PC-3 (cell line): ENCODE results near the gene SAP30L. TPM values are rescaled to one million over a fixed set of nuclear protein-coding genes. Genes with fewer than 3 reads are reported as not detected.

ENCODE experiments used
- ATAC-seq: fragments of 200-7000 bp; cut with Tn5 transposase; 2 replicates; pipeline ENCODE4 v1.9.1; 2020; ENCODE audit warnings: mild to moderate bottlenecking, moderate library complexity
- BruUV-seq: library from RNA; stranded (reverse); fragments of 400-500 nt; replicated peaks from 2 replicates; lab custom pipeline; 2021; lab: Mats Ljungman, UMichigan
- CTCF ChIA-PET: fragments of 300-600 bp; sonication (Branson Sonifier 250); formaldehyde crosslinking; loops from one replicate; lab custom pipeline; 2022; ENCODE audit warnings: antibody characterized with exemption; lab: Charles Lee
- POLR2A ChIA-PET: fragments of 300-600 bp; sonication (Branson Sonifier 250); formaldehyde crosslinking; loops from one replicate; lab custom pipeline; 2022; ENCODE audit warnings: antibody characterized with exemption; ENCODE audit not compliant: unreplicated experiment; lab: Charles Lee
- DNase-seq: peaks from one replicate; pipeline ENCODE4 v3.0.0-alpha.2; 2015
- H2AFZ ChIP-seq: fragments of 300-600 bp; sonication (generic); 2 replicates; pipeline ENCODE4 v1.6.0; 2016; ENCODE audit warnings: antibody characterized with exemption, low read length
- H3F3A ChIP-seq: fragments of 300-600 bp; sonication (generic); one replicate; pipeline ENCODE4 v1.6.0; 2017; ENCODE audit warnings: antibody characterized with exemption, low read length, control low read depth, mild to moderate bottlenecking; ENCODE audit not compliant: unreplicated experiment
- H3K27ac ChIP-seq: fragments of 300-600 bp; sonication (generic); 2 replicates; pipeline ENCODE4 v1.5.1; 2016; ENCODE audit warnings: mild to moderate bottlenecking, low read length
- H3K27me3 ChIP-seq: fragments of 300-600 bp; sonication (generic); 2 replicates; pipeline ENCODE4 v1.6.1; 2016; ENCODE audit warnings: low read length, mixed read lengths
- H3K36me3 ChIP-seq: fragments of 300-600 bp; sonication (generic); 2 replicates; pipeline ENCODE4 v1.6.1; 2016; ENCODE audit warnings: low read depth, mixed run types, low read length, mixed read lengths
- H3K4me1 ChIP-seq: fragments of 300-600 bp; sonication (generic); 2 replicates; pipeline ENCODE4 v1.5.1; 2016; ENCODE audit warnings: low read length; ENCODE audit not compliant: insufficient read depth
- H3K4me2 ChIP-seq: fragments of 300-600 bp; sonication (generic); 2 replicates; pipeline ENCODE4 v1.6.0; 2016; ENCODE audit warnings: low read length
- H3K4me3 ChIP-seq: fragments of 300-600 bp; sonication (generic); 2 replicates; pipeline ENCODE4 v1.5.1; 2016; ENCODE audit warnings: mild to moderate bottlenecking, low read length, mixed read lengths
- H3K79me2 ChIP-seq: fragments of 300-600 bp; sonication (generic); 2 replicates; pipeline ENCODE4 v1.6.1; 2017; ENCODE audit warnings: low read length, mixed read lengths
- H3K9ac ChIP-seq: fragments of 300-600 bp; sonication (generic); 2 replicates; pipeline ENCODE4 v1.6.0; 2016; ENCODE audit warnings: mild to moderate bottlenecking, low read length
- H3K9me2 ChIP-seq: fragments of 300-600 bp; sonication (generic); replicated peaks from 2 replicates; pipeline ENCODE4 v1.6.1; 2016; ENCODE audit warnings: mixed run types, low read length, mixed read lengths
- H3K9me3 ChIP-seq: fragments of 300-600 bp; sonication (generic); 2 replicates; pipeline ENCODE4 v1.6.1; 2016; ENCODE audit warnings: low read length, mixed read lengths
- H4K20me1 ChIP-seq: fragments of 300-600 bp; sonication (generic); 2 replicates; pipeline ENCODE4 v1.6.1; 2016; ENCODE audit warnings: low read length, mixed read lengths
- CTCF ChIP-seq: fragments of 300-600 bp; sonication (generic); conservative IDR thresholded peaks from 2 replicates; pipeline ENCODE4 v1.5.1; 2017; ENCODE audit warnings: antibody characterized with exemption, low read depth, mild to moderate bottlenecking, low read length
- EZH2 ChIP-seq: fragments of 300-600 bp; sonication (generic); IDR thresholded peaks from one replicate; pipeline ENCODE4 v1.6.1; 2017; ENCODE audit warnings: antibody characterized with exemption, mild to moderate bottlenecking, low read length; ENCODE audit not compliant: unreplicated experiment
- EZH2phosphoT487 ChIP-seq: fragments of 300-600 bp; sonication (generic); IDR thresholded peaks from 2 replicates; pipeline ENCODE4 v1.6.1; 2018; ENCODE audit warnings: mild to moderate bottlenecking, antibody characterized with exemption, low read length, borderline replicate concordance
- intact Hi-C: fragments of 100-400 bp; cut with micrococcal nuclease; formaldehyde crosslinking; loops from 2 replicates; pipeline ENCODE4 v1.9.0; 2023
- total RNA-seq: library from RNA; depleted of rRNA; stranded (reverse); fragments of >200 nt; gene quantifications from 2 replicates; pipeline ENCODE4 v1.2.3, GENCODE V29; 2014

The SAP30L gene
- total RNA-seq, 1 experiment from 2014 or later: 36.0 TPM

- Histone ChIP-seq H3K9ac (peak overlapping the region; percentile 65), H3K4me2 (peak overlapping the region; percentile 97), H3K4me3 (peak overlapping the region; percentile 97), H3K36me3 (no peaks in the 10 kb centered on the region), H3K27ac (no peak overlapping the region), H3K9me2 (no peaks in the 10 kb centered on the region), H3F3A (no peaks in the 10 kb centered on the region), H2AFZ (peak overlapping the region; percentile 84), H3K79me2 (peaks cover 44% of the 10 kb centered on the region), H4K20me1 (peaks cover 6% of the 10 kb centered on the region; the same call in 1 of the 2 replicates), H3K9me3 (no peaks in the 10 kb centered on the region), H3K27me3 (no peaks in the 10 kb centered on the region), H3K4me1 (peaks cover 14% of the 10 kb centered on the region; the same call in 1 of the 2 replicates)
- POLR2A ChIA-PET: no interaction called here
- BruUV-seq: no TSS peak
- no peak for TF ChIP-seq CTCF
- no peak for TF ChIP-seq EZH2
- TF ChIP-seq EZH2phosphoT487: no peak
- peak; percentile 40 for ATAC-seq
- intact Hi-C loops: no loop called here
- CTCF ChIA-PET: no interaction called here
- DNase-seq: peak; percentile 43
Observed at GRCh38 chr5:154446195-154447088, 645 bp downstream of the SAP30L start.

- Histone ChIP-seq H3K36me3 (no peaks in the 10 kb centered on the region), H3K9me3 (no peaks in the 10 kb centered on the region), H3F3A (no peaks in the 10 kb centered on the region), H3K9me2 (no peaks in the 10 kb centered on the region), H3K4me2 (peak overlapping the region; percentile 97), H3K4me3 (peak overlapping the region; percentile 97), H3K27ac (no peak overlapping the region), H3K4me1 (peaks cover 14% of the 10 kb centered on the region; the same call in 1 of the 2 replicates), H2AFZ (peak overlapping the region; percentile 84), H3K27me3 (no peaks in the 10 kb centered on the region), H3K79me2 (peaks cover 44% of the 10 kb centered on the region), H3K9ac (peak overlapping the region; percentile 65; the same call in 1 of the 2 replicates), H4K20me1 (peaks cover 6% of the 10 kb centered on the region; the same call in 1 of the 2 replicates)
- ChIA-PET POLR2A (no interaction called here), CTCF (interaction anchor here (0.6 kb wide), 1 partner anchor 387 kb away, joined by 12 read pairs; no protein-coding TSS in a partner anchor)
- ATAC-seq (0 out of 2 replicates have a peak, but pooled peaks have one; percentile 0), DNase-seq (no peak)
- intact Hi-C loops: no loop called here
- TF ChIP-seq CTCF (no peak), EZH2 (no peak)
- BruUV-seq: TSS peak; percentile 46
Observed at GRCh38 chr5:154447089-154447725, 1.4 kb downstream of the SAP30L start.
